GM19099 (cell line): Measurements from ENCODE around the gene LGALS8.

Source experiments
- POLR2A ChIP-seq: IDR thresholded peaks from 3 replicates; pipeline ENCODE4 v1.6.1; 2011; ENCODE audit warnings: low read depth; ENCODE audit not compliant: insufficient read length; ENCODE audit errors: extremely low read depth

LGALS8 gene

GRCh38 chr1:236558081-236558480 lies 34.3 kb downstream of the LGALS8 start:
- no peak for TF ChIP-seq POLR2A

- TF ChIP-seq POLR2A: no peak
Measured at GRCh38 chr1:236558846-236559245, 35.1 kb downstream of the LGALS8 start.

- TF ChIP-seq POLR2A: no peak
Measured at GRCh38 chr1:236560213-236560771, 36.5 kb downstream of the LGALS8 start.

GRCh38 chr1:236561976-236562375 lies 38.2 kb downstream of the LGALS8 start:
- no peak for TF ChIP-seq POLR2A

GRCh38 chr1:236565530-236565929 lies 41.7 kb downstream of the LGALS8 start:
- TF ChIP-seq POLR2A: no peak

GRCh38 chr1:236568285-236568894 lies 44.6 kb downstream of the LGALS8 start:
- TF ChIP-seq POLR2A: no peak

DNA sequence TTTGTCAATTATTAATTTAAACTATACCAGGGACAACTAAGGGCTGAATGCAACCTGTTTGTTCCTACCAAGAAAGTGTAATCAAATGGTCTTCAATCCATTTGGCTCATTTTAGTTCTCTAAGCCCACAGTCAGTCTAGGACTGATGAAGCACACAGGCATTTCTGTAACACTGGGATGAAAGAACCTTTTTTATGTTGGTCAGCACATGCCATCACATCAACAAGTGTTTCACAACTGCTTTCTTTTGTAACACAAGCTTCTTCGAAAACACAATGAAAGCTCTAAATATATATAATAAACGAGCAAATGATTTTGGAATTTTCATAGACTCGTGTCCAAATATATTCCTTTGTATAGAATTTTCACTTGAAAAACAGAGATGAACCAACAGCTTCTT lies 51.7 kb downstream of the LGALS8 start:
- no peak for TF ChIP-seq POLR2A

- TF ChIP-seq POLR2A: no peak
Measured at GRCh38 chr1:236576004-236576403, 52.2 kb downstream of the LGALS8 start.

GRCh38 chr1:236578661-236579060 lies 54.9 kb downstream of the LGALS8 start:
- TF ChIP-seq POLR2A: no peak

DNA sequence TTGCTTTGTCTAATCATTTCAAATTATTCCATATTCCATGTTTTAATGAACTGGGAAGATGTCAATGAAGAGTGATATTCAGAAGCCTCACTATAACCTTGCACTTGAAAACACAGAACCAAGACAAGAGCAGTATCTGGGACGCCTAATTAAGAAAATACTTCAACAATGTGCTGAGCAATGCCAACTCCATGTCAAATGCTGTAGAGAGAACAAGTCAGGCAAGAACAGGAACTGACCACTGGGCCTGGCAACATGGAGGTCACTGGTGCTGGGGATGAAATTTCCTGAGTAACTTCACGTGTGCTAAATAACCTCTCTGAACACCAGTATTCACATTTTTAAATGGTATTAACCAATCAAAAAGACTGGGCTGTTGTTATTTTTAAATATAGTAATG lies 57.7 kb downstream of the LGALS8 start:
- no peak for TF ChIP-seq POLR2A

- TF ChIP-seq POLR2A: no peak
Measured at GRCh38 chr1:236589531-236589930, 65.7 kb downstream of the LGALS8 start.

DNA sequence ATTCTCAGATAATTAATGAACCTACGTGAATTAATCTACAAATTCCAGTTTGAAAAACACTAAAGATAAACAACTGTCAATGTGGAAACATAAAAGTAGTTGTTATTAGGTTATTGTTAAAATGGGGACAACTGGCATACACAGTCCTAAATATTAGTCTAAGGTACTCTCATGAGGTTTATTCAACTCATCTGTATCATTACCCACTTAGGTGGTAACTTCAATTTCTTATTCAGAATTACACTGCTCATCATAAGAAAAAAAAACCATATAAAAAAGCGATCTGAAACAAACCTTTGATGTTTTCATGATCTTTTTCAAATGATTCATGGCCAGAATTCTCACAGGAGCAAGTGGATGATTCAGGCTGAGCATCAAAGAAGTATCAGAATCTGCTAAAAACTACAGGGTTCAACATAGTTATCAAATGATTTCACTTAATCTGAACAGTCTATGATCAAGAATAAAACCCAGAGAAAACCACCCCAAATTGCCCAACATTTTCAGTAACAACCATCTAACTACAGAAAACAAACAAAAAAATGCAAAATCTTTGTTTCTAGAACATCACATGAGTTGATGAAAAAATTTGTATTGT lies 66.9 kb downstream of the LGALS8 start:
- TF ChIP-seq POLR2A: no peak

DNA sequence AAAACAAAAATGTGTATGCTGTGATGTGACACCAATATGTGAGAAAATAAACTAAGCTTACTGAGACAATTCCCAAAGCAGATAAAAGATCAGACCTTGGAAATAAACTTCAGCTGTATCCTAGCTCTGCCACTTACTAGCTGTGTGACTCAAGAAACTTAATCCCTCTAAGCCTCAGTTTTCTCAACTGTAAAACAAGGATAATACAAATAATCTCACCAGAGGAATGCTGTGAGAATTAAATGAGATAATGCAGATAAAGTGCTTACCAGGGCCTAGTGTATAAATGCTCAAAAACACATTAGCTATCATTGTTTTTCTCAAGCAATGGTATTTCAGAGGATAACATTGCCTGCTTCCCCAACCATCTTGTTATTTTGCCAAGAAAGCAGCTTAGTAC lies 78.4 kb downstream of the LGALS8 start:
- no peak for TF ChIP-seq POLR2A
